K562 (cell line): ENCODE data around the gene HBQ1. TPM values are rescaled to one million over a fixed set of nuclear protein-coding genes. Genes with fewer than 3 reads are reported as not detected.

Experiments
- ATAC-seq: fragments of 200-7000 bp; cut with Tn5 transposase; 3 replicates; pipeline ENCODE4 v1.9.1; 2020; ENCODE audit warnings: moderate library complexity
- BruUV-seq: library from RNA; stranded (reverse); fragments of 400-500 nt; replicated peaks from 2 replicates; lab custom pipeline; 2021; lab: Mats Ljungman, UMichigan
- CTCF ChIA-PET: fragments of 300-600 bp; formaldehyde crosslinking; extraction: SDS; loops from one replicate; lab custom pipeline; 2021; ENCODE audit warnings: low intra/inter-chr PET ratio; lab: Yijun Ruan, JAX
- POLR2A ChIA-PET: fragments of 300-600, 350-650 bp; sonication (Branson Sonifier 250); formaldehyde crosslinking; extraction: SDS; loops from one replicate; lab custom pipeline; 2021; ENCODE audit warnings: antibody characterized with exemption, inconsistent platforms; lab: Yijun Ruan, JAX
- DNase-seq, 4 experiments: peaks; one replicate each; pipeline versions ENCODE4 v3.0.0 to v3.0.0-alpha.2; 2011 to 2018; ENCODE audit warnings: low spot score in 3 of 4, mixed read lengths in 3 of 4; ENCODE audit errors: extremely low read depth in 1 of 4
- FAIRE-seq: peaks from 2 replicates; lab custom pipeline; 2011; peaks lifted over from hg19 to GRCh38; lab: Jason Lieb, UNC
- H2AFZ ChIP-seq: 2 replicates; pipeline ENCODE4 v1.6.0; 2011; ENCODE audit warnings: low read depth, low read length, control low read depth, inconsistent platforms
- H3K27ac ChIP-seq: fragments of 200-600 bp; 3 replicates; pipeline ENCODE4 v1.8.0; 2011; ENCODE audit warnings: low read depth, mild to moderate bottlenecking, control low read depth, inconsistent platforms, low read length, moderate library complexity, mixed read lengths; ENCODE audit errors: extremely low read depth
- H3K27me3 ChIP-seq, 2 experiments: fragments of 300-600 bp in 1 of 2; 2 replicates in 1 of 2; 3 replicates in 1 of 2; pipeline versions ENCODE4 v1.6.0 to v1.8.0; 2011; ENCODE audit warnings: inconsistent platforms in 2 of 2, low read length in 2 of 2, mild to moderate bottlenecking in 1 of 2, mixed read lengths in 1 of 2, moderate library complexity in 1 of 2; ENCODE audit not compliant: control insufficient read depth in 2 of 2, insufficient read depth in 2 of 2
- H3K36me3 ChIP-seq: fragments of 300-600 bp; 3 replicates; pipeline ENCODE4 v1.8.0; 2011; ENCODE audit warnings: mild to moderate bottlenecking, low read length, inconsistent platforms; ENCODE audit not compliant: control insufficient read depth, insufficient read depth
- H3K4me1 ChIP-seq, 2 experiments: fragments of 200-600 bp in 1 of 2; replicated peaks in 1 of 2; 2 replicates in 1 of 2; 3 replicates in 1 of 2; pipeline versions ENCODE4 v1.5.1 to v1.8.0; 2011; ENCODE audit warnings: inconsistent platforms in 2 of 2, low read length in 2 of 2, mild to moderate bottlenecking in 1 of 2, mixed read lengths in 1 of 2, moderate library complexity in 1 of 2; ENCODE audit not compliant: control insufficient read depth in 2 of 2, insufficient read depth in 2 of 2
- H3K4me2 ChIP-seq: 2 replicates; pipeline ENCODE4 v1.6.1; 2011; ENCODE audit warnings: low read length, control low read depth, inconsistent platforms, mixed read lengths; ENCODE audit not compliant: insufficient read depth
- H3K4me3 ChIP-seq: fragments of 200-600 bp; sonication (generic), shearing (Covaris generic); 2 replicates; pipeline ENCODE4 v1.5.1; 2016; ENCODE audit warnings: control low read depth, inconsistent platforms
- H3K79me2 ChIP-seq: fragments of 200-600 bp; 3 replicates; pipeline ENCODE4 v1.8.0; 2011; ENCODE audit warnings: low read length, inconsistent platforms; ENCODE audit not compliant: control insufficient read depth, insufficient read depth
- H3K9ac ChIP-seq, 2 experiments: 2 replicates each; pipeline versions ENCODE4 v1.6.0 to v1.6.1; 2011; ENCODE audit warnings: low read depth in 2 of 2, low read length in 2 of 2, control low read depth in 1 of 2, inconsistent platforms in 1 of 2, mild to moderate bottlenecking in 1 of 2, mixed read lengths in 1 of 2; ENCODE audit not compliant: insufficient read depth in 1 of 2
- H3K9me1 ChIP-seq: one replicate; pipeline ENCODE4 v1.6.0; 2011; ENCODE audit warnings: inconsistent platforms, mild to moderate bottlenecking, low read length, moderate library complexity; ENCODE audit not compliant: control insufficient read depth, insufficient read depth
- H3K9me3 ChIP-seq: replicated peaks from 2 replicates; pipeline ENCODE4 v1.5.1; 2011; ENCODE audit warnings: low read depth, low read length, inconsistent platforms; ENCODE audit not compliant: control insufficient read depth, insufficient read depth
- H4K20me1 ChIP-seq: replicated peaks from 2 replicates; pipeline ENCODE4 v1.6.1; 2011; ENCODE audit warnings: low read length, inconsistent platforms, mixed read lengths; ENCODE audit not compliant: control insufficient read depth, insufficient read depth
- BCL6 ChIP-seq: fragments of 250-450 bp; sonication (Bioruptor Pico); IDR thresholded peaks from 2 replicates; pipeline ENCODE4 v1.4.0; 2020
- CUX1 ChIP-seq: fragments of 200-800 bp; sonication (Bioruptor generic); IDR thresholded peaks from 2 replicates; pipeline ENCODE4 v1.6.1; 2016; ENCODE audit warnings: missing genetic modification characterization, missing compliant biosample characterization
- EP400 ChIP-seq: fragments of 450-650 bp; IDR thresholded peaks from 2 replicates; pipeline ENCODE4 v1.6.1; 2017; ENCODE audit warnings: antibody characterized with exemption, mild to moderate bottlenecking, moderate library complexity
- KDM2B ChIP-seq: fragments of 250-450 bp; sonication (Bioruptor Pico); IDR thresholded peaks from 2 replicates; pipeline ENCODE4 v1.8.0; 2021; ENCODE audit warnings: mild to moderate bottlenecking, moderate library complexity
- LCOR ChIP-seq: sonication (generic); formaldehyde crosslinking; IDR thresholded peaks from 2 replicates; pipeline ENCODE4 v1.8.0; 2022; ENCODE audit warnings: mild to moderate bottlenecking, missing genetic modification reagents
- NCOA4 ChIP-seq: fragments of 450-650 bp; IDR thresholded peaks from 2 replicates; pipeline ENCODE4 v1.6.1; 2018; ENCODE audit warnings: mild to moderate bottlenecking; ENCODE audit not compliant: partially characterized antibody
- PCBP1 ChIP-seq: fragments of 200-400 bp; formaldehyde crosslinking; IDR thresholded peaks from 2 replicates; pipeline ENCODE4 v1.6.1; 2018; ENCODE audit warnings: mild to moderate bottlenecking, low read depth, low read length; ENCODE audit not compliant: poor library complexity, severe bottlenecking
- PTTG1 ChIP-seq: fragments of 450-650 bp; IDR thresholded peaks from 2 replicates; pipeline ENCODE4 v1.6.1; 2016; ENCODE audit warnings: low read depth, mild to moderate bottlenecking, missing genetic modification characterization, missing compliant biosample characterization
- RB1 ChIP-seq: fragments of 450-650 bp; IDR thresholded peaks from 2 replicates; pipeline ENCODE4 v1.6.1; 2017; ENCODE audit warnings: low read depth, mild to moderate bottlenecking
- STAT5A ChIP-seq: IDR thresholded peaks from 2 replicates; pipeline ENCODE4 v1.6.1; 2012; ENCODE audit warnings: low read length, inconsistent platforms, borderline replicate concordance
- TCF3 ChIP-seq: sonication (generic); formaldehyde crosslinking; IDR thresholded peaks from 2 replicates; pipeline ENCODE4 v1.4.0; 2020; ENCODE audit warnings: mild to moderate bottlenecking, missing genetic modification reagents
- U2AF1 ChIP-seq: fragments of 200-400 bp; formaldehyde crosslinking; optimal IDR thresholded peaks from 2 replicates; pipeline ENCODE3; 2017; ENCODE audit warnings: mild to moderate bottlenecking, low read depth, low read length, moderate library complexity
- ZNF121 ChIP-seq: sonication (generic); formaldehyde crosslinking; conservative IDR thresholded peaks from 2 replicates; pipeline ENCODE4 v1.8.0; 2022; ENCODE audit warnings: missing genetic modification reagents
- ZNF384 ChIP-seq: IDR thresholded peaks from 2 replicates; pipeline ENCODE4 v1.6.1; 2012; ENCODE audit warnings: low read depth, low read length, improper control_type of control experiment
- ZNF644 ChIP-seq: fragments of 200-800 bp; sonication (Bioruptor generic); IDR thresholded peaks from 2 replicates; pipeline ENCODE4 v1.6.1; 2016; ENCODE audit warnings: low read depth, missing genetic modification characterization, missing compliant biosample characterization
- WGBS: fragments of 100-300 bp; shearing (Covaris generic); methylation state at CpG from one replicate; pipeline ENCODE4 v1.1.6; 2016; ENCODE audit warnings: low coverage, mixed read lengths; ENCODE audit not compliant: insufficient coverage; ENCODE audit errors: missing lambda C conversion rate; 5-methylcytosine and 5-hydroxymethylcytosine counted together
- in situ Hi-C: fragments of 300-500 bp; cut with MboI; formaldehyde crosslinking; loops from 4 replicates; pipeline ENCODE4 v1.15.0; 2018; ENCODE audit warnings: inconsistent platforms, mixed read lengths
- intact Hi-C: fragments of 100-400 bp; cut with micrococcal nuclease; formaldehyde crosslinking; loops from 2 replicates; pipeline ENCODE4 v1.14.2; 2022
- polyA plus RNA-seq, 8 experiments: library from polyadenylated mRNA; depleted of rRNA in 4 of 8; stranded (reverse) in 5 of 8; unstranded in 3 of 8; fragments of >200 nt; fragmentation: Nextera tagmentation in 2 of 8; fragmentation: Illumina TruSeq in 1 of 8; extraction: Ambion mirVana in 2 of 8; extraction: Trizol in 1 of 8; gene quantifications; 2 replicates each; pipeline versions ENCODE4 v1.2.1 to v1.2.3, GENCODE V29; 2011 to 2014; ENCODE audit warnings: inconsistent platforms in 1 of 8, missing spikeins in 1 of 8
- total RNA-seq, 7 experiments: library from RNA; depleted of rRNA in 6 of 7; stranded (reverse); fragments of >200 nt in 6 of 7; fragmentation: Illumina TruSeq in 2 of 7; extraction: Trizol in 2 of 7; gene quantifications; 2 replicates each; pipeline versions ENCODE4 v1.2.1 to v1.2.3, GENCODE V29; 2011 to 2021; ENCODE audit warnings: low replicate concordance in 1 of 7

HBQ1 gene
- total and polyA plus RNA-seq, 9 of the 15 experiments (the other 6 are each of a cell fraction or from before 2014, with no cell fraction given) = 2.3 to 190 (median 19.8) TPM

GRCh38 chr16:192686-193085 is 12.4 kb downstream of the HBQ1 start (continued):
- TF ChIP-seq CUX1 (CRISPR knock-in tag) = no peak
- TF ChIP-seq ZNF644 = no peak
- TF ChIP-seq TCF3 (CRISPR knock-in tag) = no peak
- no peak for TF ChIP-seq LCOR (CRISPR knock-in tag)
- TF ChIP-seq PCBP1 = no peak

- no peak overlapping the region for H3K27ac ChIP-seq
- peaks cover 0 to 5% of the 10 kb centered on the region in 2 experiments; a peak in 2 of 5 replicates for H3K4me1 ChIP-seq
- H2AFZ ChIP-seq = no peak overlapping the region
- intact Hi-C loops (no loop called here), in situ Hi-C loops (no loop called here)
- H3K36me3 ChIP-seq = peaks cover 96% of the 10 kb centered on the region
- no peaks in the 10 kb centered on the region for H3K9me1 ChIP-seq
- no TSS peak for BruUV-seq
- POLR2A ChIA-PET = interaction anchor here (0.6 to 1.0 kb wide), 2 partner anchors 8 to 15 kb away, joined by 3 to 4 read pairs; no protein-coding TSS in a partner anchor
- H4K20me1 ChIP-seq = no peaks in the 10 kb centered on the region
- no peak for FAIRE-seq
- no peaks in the 10 kb centered on the region; the same call in 2 of the 3 replicates for H3K79me2 ChIP-seq
- CTCF ChIA-PET = interaction anchor here (0.7 kb wide), 1 partner anchor 165 kb away, joined by 4 read pairs; no protein-coding TSS in a partner anchor
- DNase-seq = no peak
- no peaks in the 10 kb centered on the region for H3K27me3 ChIP-seq
- no peak overlapping the region for H3K9ac ChIP-seq
- H3K4me3 ChIP-seq = no peak overlapping the region
- WGBS = 95% methylated on average over 15 of the region's 15 CpGs
- ATAC-seq = no peak
- H3K9me3 ChIP-seq = peaks cover under 1% of the 10 kb centered on the region; the same call in 1 of the 2 replicates
- H3K4me2 ChIP-seq = no peak overlapping the region
- TF ChIP-seq KDM2B (CRISPR knock-in tag) (no peak), BCL6 (CRISPR knock-in tag) (no peak), PTTG1 (tag) (no peak), ZNF121 (CRISPR knock-in tag) (no peak), ZNF384 (no peak), NCOA4 (no peak), STAT5A (no peak), RB1 (no peak), EP400 (no peak), U2AF1 (no peak)
These were observed 13.2 kb downstream of the HBQ1 start for GRCh38 chr16:193441-193840.
